Myocyte (in vitro differentiated cells): ENCODE results near the gene HOXD4. TPM values are rescaled to one million over a fixed set of nuclear protein-coding genes. Genes with fewer than 3 reads are reported as not detected.

Source experiments
- DNase-seq: peaks from one replicate; pipeline ENCODE4 v3.0.0-alpha.2; 2012; ENCODE audit warnings: low read depth
- total RNA-seq: library from RNA; depleted of rRNA; stranded (reverse); fragments of >200 nt; gene quantifications from 2 replicates; pipeline ENCODE4 v1.2.3, GENCODE V29; 2014

Gene HOXD4
- total RNA-seq, 1 donor from 2014 or later: not detected

DNA sequence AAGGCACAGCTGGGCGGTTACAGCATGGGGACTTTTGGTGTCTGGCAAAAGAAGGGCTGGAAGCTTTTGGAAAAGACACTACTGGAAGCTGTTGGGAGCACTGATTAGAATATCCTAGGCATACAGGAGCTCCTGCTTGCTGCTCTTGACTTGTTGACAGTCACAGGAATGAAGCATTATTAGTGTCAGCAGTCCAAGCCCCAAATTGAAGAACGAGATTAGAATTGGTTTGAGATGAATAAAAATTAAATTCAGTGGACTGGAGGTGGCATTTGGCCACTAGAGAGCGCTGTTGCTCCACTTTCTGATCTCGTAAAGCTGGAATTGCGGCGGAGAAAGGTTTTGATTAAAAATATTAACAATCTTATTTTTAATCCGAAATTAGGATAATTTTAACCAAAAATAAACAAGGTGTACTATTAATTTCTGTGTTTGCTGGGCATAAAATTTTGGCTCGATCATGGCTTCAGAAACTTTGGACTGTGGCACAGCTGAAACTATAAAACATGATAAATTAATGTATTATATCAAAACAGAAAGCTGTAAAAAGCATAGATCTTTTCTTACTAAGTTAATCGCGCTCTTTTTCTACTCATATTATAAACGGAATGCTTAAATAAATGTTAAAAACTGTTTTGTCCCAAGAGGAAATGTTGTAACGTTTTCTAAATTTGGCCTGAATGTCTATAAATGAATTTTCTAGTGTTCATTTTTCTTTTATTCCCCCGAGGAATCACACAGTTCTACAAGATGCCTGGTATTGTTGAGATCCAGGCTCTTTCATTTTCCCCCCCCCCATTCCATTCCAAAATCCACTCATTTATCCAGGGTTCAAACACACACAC, 24.2 kb upstream of the HOXD4 start:
- DNase-seq: peak; percentile 71

- DNase-seq: no peak
Observed at GRCh38 chr2:176127774-176128072, 23.6 kb upstream of the HOXD4 start.

GRCh38 chr2:176128172-176128981, 23.0 kb upstream of the HOXD4 start:
- no peak for DNase-seq

DNA sequence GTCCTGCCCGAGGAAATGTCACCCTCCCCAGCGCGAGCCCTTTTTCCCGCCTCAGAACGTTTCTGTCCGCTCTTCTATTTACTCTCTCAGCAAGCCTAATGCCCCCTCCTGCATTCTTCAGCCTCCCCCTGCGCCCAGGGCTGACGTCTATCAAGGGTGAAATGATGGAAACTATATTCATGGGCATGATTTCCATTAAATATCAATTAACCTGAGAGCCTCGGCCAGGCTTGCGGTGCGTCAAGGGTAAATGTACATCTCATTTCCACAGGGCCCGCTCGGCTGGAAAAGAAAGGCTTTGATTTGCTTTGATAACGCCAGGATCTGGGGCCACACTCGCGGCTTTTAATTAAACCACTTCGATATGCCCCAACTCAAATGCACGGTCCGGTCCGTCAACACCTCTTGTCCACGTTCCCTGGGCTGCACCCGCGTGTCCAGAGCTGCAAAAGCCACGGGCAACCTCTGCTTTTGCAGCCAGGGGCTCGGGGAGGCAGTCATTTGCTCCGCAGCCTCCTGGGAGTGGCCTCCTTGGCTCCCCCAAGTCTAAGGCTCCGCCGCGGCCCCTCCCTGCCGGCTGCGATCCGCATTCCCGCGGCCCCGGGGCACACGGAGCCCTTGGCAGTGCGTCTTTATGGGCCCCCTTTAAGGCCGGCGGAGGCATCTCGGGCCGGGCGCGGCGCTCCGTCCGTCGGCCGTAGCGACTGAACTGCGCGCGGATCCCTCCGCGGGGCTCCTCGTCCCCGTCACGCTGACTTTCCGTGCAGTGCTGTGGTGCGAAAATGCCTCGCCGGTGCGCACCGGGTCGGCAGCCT, 22.2 kb upstream of the HOXD4 start, which contains the start of gene HOXD8:
TSS of gene HOXD8 (plus strand) at position 724 of the 815 bp plus-strand sequence. CDS start 662 bp downstream, outside the sequence.
- DNase-seq: peak; percentile 52

GRCh38 chr2:176129813-176130146, 21.6 kb upstream of the HOXD4 start:
- DNase-seq: peak; percentile 19

- peak; percentile 22 for DNase-seq
Observed at GRCh38 chr2:176130147-176130956, 21.0 kb upstream of the HOXD4 start.

GRCh38 chr2:176130957-176131847, 20.1 kb upstream of the HOXD4 start:
- DNase-seq: no peak

- DNase-seq: no peak
Observed at GRCh38 chr2:176131848-176132158, 19.5 kb upstream of the HOXD4 start.

- no peak for DNase-seq
Observed at GRCh38 chr2:176132205-176133171, 18.9 kb upstream of the HOXD4 start.

DNA sequence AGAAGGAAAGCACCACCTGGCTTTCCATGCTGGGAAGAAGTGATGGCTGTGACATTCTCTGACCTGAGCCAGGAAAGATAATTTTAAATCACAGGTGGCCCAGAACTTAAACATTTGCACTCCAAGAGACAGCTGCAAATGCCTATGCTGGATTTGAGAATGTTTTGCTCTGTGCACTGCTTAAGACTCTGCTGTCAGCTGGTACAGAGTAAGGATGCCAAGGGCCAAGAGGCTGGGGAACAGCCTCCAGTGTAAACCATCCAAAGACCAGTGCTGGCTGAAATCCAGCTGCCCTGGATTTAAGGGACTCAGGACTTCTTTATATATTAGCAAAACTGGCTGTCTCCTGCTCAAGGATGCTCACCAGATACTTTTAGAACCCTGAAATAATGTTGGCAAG, 18.0 kb upstream of the HOXD4 start:
- no peak for DNase-seq

- no peak for DNase-seq
Observed at GRCh38 chr2:176134035-176134434, 17.3 kb upstream of the HOXD4 start.

- no peak for DNase-seq
Observed at GRCh38 chr2:176135035-176135440, 16.3 kb upstream of the HOXD4 start.

GRCh38 chr2:176136374-176137251, 14.7 kb upstream of the HOXD4 start:
- DNase-seq: peak; percentile 27

DNA sequence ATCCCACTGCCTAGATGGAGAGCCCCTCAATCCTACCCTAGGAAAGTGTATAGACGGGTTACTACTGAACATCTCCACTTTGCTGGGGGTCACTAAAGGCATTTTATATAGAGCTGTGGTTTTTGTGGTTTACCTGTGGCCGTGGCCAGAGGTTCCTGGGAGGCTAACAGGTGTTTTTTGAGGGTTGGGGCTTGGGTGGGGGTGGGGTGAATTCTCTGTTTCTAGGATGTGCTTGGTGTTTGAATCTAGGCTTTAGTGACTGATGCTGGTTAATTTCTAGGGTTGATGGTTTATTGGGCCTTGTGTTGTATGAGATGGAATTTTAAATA, 14.1 kb upstream of the HOXD4 start:
- DNase-seq: no peak

DNA sequence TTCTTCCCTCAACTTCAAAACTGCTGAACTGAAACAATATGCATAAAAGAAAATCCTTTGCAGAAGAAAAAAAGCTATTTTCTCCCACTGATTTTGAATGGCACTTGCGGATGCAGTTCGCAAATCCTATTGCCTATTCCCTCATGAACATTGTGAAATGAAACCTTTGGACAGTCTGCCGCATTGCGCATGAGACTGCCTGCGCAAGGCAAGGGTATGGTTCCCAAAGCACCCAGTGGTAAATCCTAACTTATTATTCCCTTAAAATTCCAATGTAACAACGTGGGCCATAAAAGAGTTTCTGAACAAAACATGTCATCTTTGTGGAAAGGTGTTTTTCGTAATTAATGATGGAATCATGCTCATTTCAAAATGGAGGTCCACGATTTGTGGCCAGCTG, 13.4 kb upstream of the HOXD4 start:
- no peak for DNase-seq

DNA sequence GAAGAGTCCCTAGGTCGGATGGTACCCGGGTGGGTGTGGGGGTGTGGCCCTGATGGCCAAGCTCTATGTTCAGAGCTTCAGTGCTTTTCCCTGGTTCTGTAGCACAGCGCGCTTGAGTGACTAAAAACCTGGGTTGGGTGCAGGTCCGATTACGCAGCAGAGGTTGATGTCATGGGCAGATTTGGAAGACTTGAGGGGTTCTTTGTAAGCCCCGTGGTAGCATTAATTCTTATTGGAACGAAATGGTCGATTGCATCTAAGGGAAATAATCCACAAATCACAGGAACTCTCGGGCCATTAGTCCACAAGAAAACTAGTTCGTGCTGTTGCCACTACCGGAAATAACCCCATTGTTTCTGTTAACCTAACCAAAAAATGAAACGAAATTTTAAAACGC, 12.8 kb upstream of the HOXD4 start:
- DNase-seq: no peak

DNA sequence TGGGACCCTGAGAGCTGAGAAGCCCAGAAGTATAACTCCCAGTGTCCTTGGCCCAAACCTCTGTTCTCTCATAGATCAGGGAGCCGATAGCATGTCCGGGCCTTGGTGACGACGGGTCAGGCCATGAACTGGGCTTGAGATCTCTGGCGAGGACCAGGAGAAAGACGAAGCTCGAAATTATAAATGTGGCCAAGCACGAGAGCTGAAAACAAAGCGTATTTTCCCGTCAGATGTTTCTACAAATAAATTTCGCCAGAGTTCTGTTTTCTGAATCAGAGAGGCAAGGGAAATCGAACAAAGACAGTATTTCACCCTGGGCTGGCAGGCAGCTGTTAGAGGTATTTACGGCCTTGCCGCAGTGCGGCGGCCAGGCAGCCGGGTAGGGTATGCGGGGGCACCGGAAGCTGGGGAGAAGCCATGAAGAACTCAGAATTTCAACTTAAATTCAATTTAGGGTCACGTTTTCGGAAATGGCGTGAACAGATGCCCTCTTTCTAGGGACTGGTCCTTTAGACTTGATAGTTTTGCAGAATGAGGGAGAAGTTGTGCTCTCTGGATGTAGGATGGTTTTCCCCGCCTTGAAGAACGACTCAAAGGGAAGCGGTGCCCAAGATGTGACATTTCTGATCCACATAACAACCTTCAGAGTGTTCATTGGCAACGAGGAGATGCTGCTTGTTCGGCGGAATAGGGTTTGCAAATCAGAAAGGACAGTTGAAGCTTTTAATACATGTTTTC, 12.3 kb upstream of the HOXD4 start:
- no peak for DNase-seq
